Measurements from ENCODE around the gene ANK3. TPM values are rescaled to one million over a fixed set of nuclear protein-coding genes. Genes with fewer than 3 reads are reported as not detected.

ANK3 gene
- total RNA-seq, 1 experiment from 2014 or later, result 69.6 TPM

DNA sequence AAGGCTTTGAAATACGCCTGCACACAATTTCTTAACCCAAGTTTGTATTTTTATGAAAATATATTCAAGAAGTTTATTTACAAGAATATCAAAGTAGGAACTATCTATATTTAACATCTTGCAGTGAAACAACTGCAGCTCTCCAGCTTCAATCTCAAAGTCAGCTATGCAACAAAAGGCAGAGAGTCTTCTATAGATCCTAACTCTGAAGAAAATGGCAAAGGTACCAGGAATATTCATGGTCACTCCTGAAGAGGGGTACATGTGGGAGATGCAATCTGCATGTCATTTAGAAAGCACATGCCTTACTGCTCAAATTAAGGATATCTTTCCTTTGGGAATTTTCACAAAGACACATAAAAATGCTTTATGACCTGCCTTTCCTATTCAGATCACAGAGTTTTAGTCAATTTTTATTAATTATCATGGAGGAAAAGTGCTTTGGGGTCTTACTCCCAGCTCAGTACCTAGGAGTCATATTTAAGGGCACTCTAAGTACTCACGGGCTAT, 1.5 kb downstream of the ANK3 start:
- CTCF ChIA-PET, result interaction anchor here (1.5 to 1.7 kb wide), 2 partner anchors 53 to 88 kb away, joined by 3 to 4 read pairs; no protein-coding TSS in a partner anchor
- TF ChIP-seq, protein P1, sequence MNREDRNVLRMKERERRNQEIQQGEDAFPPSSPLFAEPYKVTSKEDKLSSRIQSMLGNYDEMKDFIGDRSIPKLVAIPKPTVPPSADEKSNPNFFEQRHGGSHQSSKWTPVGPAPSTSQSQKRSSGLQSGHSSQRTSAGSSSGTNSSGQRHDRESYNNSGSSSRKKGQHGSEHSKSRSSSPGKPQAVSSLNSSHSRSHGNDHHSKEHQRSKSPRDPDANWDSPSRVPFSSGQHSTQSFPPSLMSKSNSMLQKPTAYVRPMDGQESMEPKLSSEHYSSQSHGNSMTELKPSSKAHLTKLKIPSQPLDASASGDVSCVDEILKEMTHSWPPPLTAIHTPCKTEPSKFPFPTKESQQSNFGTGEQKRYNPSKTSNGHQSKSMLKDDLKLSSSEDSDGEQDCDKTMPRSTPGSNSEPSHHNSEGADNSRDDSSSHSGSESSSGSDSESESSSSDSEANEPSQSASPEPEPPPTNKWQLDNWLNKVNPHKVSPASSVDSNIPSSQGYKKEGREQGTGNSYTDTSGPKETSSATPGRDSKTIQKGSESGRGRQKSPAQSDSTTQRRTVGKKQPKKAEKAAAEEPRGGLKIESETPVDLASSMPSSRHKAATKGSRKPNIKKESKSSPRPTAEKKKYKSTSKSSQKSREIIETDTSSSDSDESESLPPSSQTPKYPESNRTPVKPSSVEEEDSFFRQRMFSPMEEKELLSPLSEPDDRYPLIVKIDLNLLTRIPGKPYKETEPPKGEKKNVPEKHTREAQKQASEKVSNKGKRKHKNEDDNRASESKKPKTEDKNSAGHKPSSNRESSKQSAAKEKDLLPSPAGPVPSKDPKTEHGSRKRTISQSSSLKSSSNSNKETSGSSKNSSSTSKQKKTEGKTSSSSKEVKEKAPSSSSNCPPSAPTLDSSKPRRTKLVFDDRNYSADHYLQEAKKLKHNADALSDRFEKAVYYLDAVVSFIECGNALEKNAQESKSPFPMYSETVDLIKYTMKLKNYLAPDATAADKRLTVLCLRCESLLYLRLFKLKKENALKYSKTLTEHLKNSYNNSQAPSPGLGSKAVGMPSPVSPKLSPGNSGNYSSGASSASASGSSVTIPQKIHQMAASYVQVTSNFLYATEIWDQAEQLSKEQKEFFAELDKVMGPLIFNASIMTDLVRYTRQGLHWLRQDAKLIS (CRISPR knock-in tag; IDR thresholded peaks at IDR 0.05; ENCODE audit: borderline replicate concordance), result no peak
- no peak for TF ChIP-seq ZNF532 (CRISPR knock-in tag; IDR thresholded peaks at IDR 0.05; ENCODE audit: borderline replicate concordance)
- no peak for TF ChIP-seq IRF2 (CRISPR knock-in tag; IDR thresholded peaks at IDR 0.05; ENCODE audit: borderline replicate concordance, low read depth)
- TF ChIP-seq TEAD4 (CRISPR knock-in tag; IDR thresholded peaks at IDR 0.05), result no peak
- TF ChIP-seq, protein P2, sequence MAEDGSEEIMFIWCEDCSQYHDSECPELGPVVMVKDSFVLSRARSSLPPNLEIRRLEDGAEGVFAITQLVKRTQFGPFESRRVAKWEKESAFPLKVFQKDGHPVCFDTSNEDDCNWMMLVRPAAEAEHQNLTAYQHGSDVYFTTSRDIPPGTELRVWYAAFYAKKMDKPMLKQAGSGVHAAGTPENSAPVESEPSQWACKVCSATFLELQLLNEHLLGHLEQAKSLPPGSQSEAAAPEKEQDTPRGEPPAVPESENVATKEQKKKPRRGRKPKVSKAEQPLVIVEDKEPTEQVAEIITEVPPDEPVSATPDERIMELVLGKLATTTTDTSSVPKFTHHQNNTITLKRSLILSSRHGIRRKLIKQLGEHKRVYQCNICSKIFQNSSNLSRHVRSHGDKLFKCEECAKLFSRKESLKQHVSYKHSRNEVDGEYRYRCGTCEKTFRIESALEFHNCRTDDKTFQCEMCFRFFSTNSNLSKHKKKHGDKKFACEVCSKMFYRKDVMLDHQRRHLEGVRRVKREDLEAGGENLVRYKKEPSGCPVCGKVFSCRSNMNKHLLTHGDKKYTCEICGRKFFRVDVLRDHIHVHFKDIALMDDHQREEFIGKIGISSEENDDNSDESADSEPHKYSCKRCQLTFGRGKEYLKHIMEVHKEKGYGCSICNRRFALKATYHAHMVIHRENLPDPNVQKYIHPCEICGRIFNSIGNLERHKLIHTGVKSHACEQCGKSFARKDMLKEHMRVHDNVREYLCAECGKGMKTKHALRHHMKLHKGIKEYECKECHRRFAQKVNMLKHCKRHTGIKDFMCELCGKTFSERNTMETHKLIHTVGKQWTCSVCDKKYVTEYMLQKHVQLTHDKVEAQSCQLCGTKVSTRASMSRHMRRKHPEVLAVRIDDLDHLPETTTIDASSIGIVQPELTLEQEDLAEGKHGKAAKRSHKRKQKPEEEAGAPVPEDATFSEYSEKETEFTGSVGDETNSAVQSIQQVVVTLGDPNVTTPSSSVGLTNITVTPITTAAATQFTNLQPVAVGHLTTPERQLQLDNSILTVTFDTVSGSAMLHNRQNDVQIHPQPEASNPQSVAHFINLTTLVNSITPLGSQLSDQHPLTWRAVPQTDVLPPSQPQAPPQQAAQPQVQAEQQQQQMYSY (CRISPR knock-in tag; IDR thresholded peaks at IDR 0.05), result no peak
- DNase-seq (ENCODE audit: low spot score) (no peak), ATAC-seq (no peak)
- Mint-ChIP-seq H3K36me3 (no peaks in the 10 kb centered on the region), H3K27ac (no peak overlapping the region), H3K4me1 (peaks cover 32% of the 10 kb centered on the region), H3K27me3 (ENCODE audit: low read depth) (peaks cover 17% of the 10 kb centered on the region), H3K9me3 (no peaks in the 10 kb centered on the region), H3K4me3 (no peak overlapping the region)
- POLR2A ChIA-PET, result no interaction called here

DNA sequence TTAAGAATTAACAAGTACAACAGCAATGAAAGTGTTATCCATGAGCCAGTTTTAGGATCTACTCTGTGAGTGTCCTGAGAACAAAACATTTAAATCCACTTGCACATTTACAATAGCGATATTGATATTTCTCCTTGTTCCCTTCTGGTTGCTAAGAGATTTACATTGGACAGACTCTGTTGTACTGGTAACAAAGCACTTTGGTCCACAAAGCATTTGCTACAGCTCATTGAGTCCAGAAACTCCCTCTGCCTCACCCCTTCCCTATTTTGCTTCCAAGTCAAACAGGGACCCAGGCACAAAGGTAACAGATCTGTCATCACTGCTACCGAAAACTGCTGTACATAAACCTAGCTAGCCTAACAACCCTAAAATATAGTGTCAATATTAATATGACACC, 2.1 kb downstream of the ANK3 start:
- DNase-seq (ENCODE audit: low spot score) (no peak), ATAC-seq (no peak)
- H3K4me3 Mint-ChIP-seq, result no peak overlapping the region
- H3K4me1 Mint-ChIP-seq, result peaks cover 30% of the 10 kb centered on the region
- no peak overlapping the region for H3K27ac Mint-ChIP-seq
- peaks cover 17% of the 10 kb centered on the region for H3K27me3 Mint-ChIP-seq (ENCODE audit: low read depth)
- no peaks in the 10 kb centered on the region for H3K9me3 Mint-ChIP-seq
- ChIA-PET CTCF (interaction anchor here (1.7 kb wide), 1 partner anchor 52 kb away, joined by 4 read pairs; no protein-coding TSS in a partner anchor), POLR2A (no interaction called here)
- H3K36me3 Mint-ChIP-seq, result no peaks in the 10 kb centered on the region
- TF ChIP-seq TEAD4 (CRISPR knock-in tag; IDR thresholded peaks at IDR 0.05) (no peak), ZNF281 (CRISPR knock-in tag; IDR thresholded peaks at IDR 0.05) (no peak), ZNF121 (CRISPR knock-in tag; IDR thresholded peaks at IDR 0.05) (no peak), ATF2 (CRISPR knock-in tag; IDR thresholded peaks at IDR 0.05; ENCODE audit: borderline replicate concordance, low read depth) (no peak), USF1 (CRISPR knock-in tag; IDR thresholded peaks at IDR 0.05) (no peak), ETV6 (CRISPR knock-in tag; IDR thresholded peaks at IDR 0.05) (no peak), FOXP1 (CRISPR knock-in tag; IDR thresholded peaks at IDR 0.05; ENCODE audit: borderline replicate concordance) (no peak), ZNF232 (CRISPR knock-in tag; IDR thresholded peaks at IDR 0.05) (no peak)
- TF ChIP-seq, protein P3, sequence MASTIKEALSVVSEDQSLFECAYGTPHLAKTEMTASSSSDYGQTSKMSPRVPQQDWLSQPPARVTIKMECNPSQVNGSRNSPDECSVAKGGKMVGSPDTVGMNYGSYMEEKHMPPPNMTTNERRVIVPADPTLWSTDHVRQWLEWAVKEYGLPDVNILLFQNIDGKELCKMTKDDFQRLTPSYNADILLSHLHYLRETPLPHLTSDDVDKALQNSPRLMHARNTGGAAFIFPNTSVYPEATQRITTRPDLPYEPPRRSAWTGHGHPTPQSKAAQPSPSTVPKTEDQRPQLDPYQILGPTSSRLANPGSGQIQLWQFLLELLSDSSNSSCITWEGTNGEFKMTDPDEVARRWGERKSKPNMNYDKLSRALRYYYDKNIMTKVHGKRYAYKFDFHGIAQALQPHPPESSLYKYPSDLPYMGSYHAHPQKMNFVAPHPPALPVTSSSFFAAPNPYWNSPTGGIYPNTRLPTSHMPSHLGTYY (CRISPR knock-in tag; IDR thresholded peaks at IDR 0.05), result no peak
- TF ChIP-seq, protein P4, sequence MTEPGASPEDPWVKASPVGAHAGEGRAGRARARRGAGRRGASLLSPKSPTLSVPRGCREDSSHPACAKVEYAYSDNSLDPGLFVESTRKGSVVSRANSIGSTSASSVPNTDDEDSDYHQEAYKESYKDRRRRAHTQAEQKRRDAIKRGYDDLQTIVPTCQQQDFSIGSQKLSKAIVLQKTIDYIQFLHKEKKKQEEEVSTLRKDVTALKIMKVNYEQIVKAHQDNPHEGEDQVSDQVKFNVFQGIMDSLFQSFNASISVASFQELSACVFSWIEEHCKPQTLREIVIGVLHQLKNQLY (CRISPR knock-in tag; IDR thresholded peaks at IDR 0.05), result no peak

Measured in WTC11 (cell line).